Neural progenitor cell (in vitro differentiated cells): Measurements from ENCODE around the gene BCORL1. TPM values are rescaled to one million over a fixed set of nuclear protein-coding genes. Genes with fewer than 3 reads are reported as not detected.

ENCODE experiments used
- DNase-seq: peaks from one replicate; pipeline ENCODE4 v3.0.0-alpha.2; 2016; ENCODE audit warnings: low spot score
- H2AFZ ChIP-seq: fragments of 200-600 bp; sonication (generic); replicated peaks from 2 replicates; pipeline ENCODE4 v1.6.1; 2016; ENCODE audit warnings: antibody characterized with exemption
- H3F3A ChIP-seq: fragments of 200-600 bp; sonication (generic); 2 replicates; pipeline ENCODE4 v1.6.1; 2016; ENCODE audit warnings: antibody characterized with exemption, low read depth
- H3K27ac ChIP-seq: fragments of 200-600 bp; sonication (generic); 2 replicates; pipeline ENCODE4 v1.5.1; 2016; ENCODE audit warnings: mild to moderate bottlenecking
- H3K27me3 ChIP-seq: fragments of 200-600 bp; sonication (generic); 2 replicates; pipeline ENCODE4 v1.6.1; 2016; ENCODE audit warnings: mild to moderate bottlenecking, moderate library complexity
- H3K36me3 ChIP-seq: fragments of 200-600 bp; sonication (generic); 2 replicates; pipeline ENCODE4 v1.5.1; 2016
- H3K4me1 ChIP-seq: fragments of 200-600 bp; sonication (generic); 2 replicates; pipeline ENCODE4 v1.6.1; 2016; ENCODE audit warnings: mixed run types
- H3K4me2 ChIP-seq: fragments of 200-600 bp; sonication (generic); 2 replicates; pipeline ENCODE4 v1.6.1; 2016
- H3K4me3 ChIP-seq: fragments of 200-600 bp; sonication (generic); 2 replicates; pipeline ENCODE4 v1.5.1; 2016
- H3K79me2 ChIP-seq: fragments of 200-600 bp; sonication (generic); 2 replicates; pipeline ENCODE4 v1.6.1; 2016; ENCODE audit warnings: low read depth
- H3K9ac ChIP-seq: fragments of 200-600 bp; sonication (generic); 2 replicates; pipeline ENCODE4 v1.6.1; 2016
- H3K9me3 ChIP-seq: fragments of 200-600 bp; sonication (generic); 2 replicates; pipeline ENCODE4 v1.5.1; 2016; ENCODE audit warnings: low read depth
- H4K20me1 ChIP-seq: fragments of 200-600 bp; sonication (generic); 2 replicates; pipeline ENCODE4 v1.6.1; 2016; ENCODE audit warnings: low read depth
- H3K27ac Mint-ChIP-seq: 3 replicates; pipeline ENCODE4 v1.8.0; 2021; ENCODE audit warnings: mixed read lengths
- H3K27me3 Mint-ChIP-seq: 2 replicates; pipeline ENCODE4 v1.8.0; 2022; ENCODE audit warnings: low read depth, mild to moderate bottlenecking, inconsistent platforms, moderate library complexity, mixed read lengths; ENCODE audit not compliant: insufficient read depth
- H3K36me3 Mint-ChIP-seq: 3 replicates; pipeline ENCODE4 v1.8.0; 2021; ENCODE audit warnings: mixed read lengths
- H3K4me1 Mint-ChIP-seq: 3 replicates; pipeline ENCODE4 v1.8.0; 2021; ENCODE audit warnings: mixed read lengths
- H3K4me3 Mint-ChIP-seq: 3 replicates; pipeline ENCODE4 v1.8.0; 2021; ENCODE audit warnings: mild to moderate bottlenecking, moderate library complexity, mixed read lengths
- H3K9me3 Mint-ChIP-seq: 3 replicates; pipeline ENCODE4 v1.8.0; 2020; ENCODE audit warnings: mixed read lengths
- CTCF ChIP-seq: fragments of 200-600 bp; sonication (generic); IDR thresholded peaks from 2 replicates; pipeline ENCODE4 v1.5.1; 2017; ENCODE audit warnings: antibody characterized with exemption, mild to moderate bottlenecking
- EZH2 ChIP-seq: fragments of 200-600 bp; sonication (generic); IDR thresholded peaks from 2 replicates; pipeline ENCODE4 v1.6.1; 2017; ENCODE audit warnings: antibody characterized with exemption, mild to moderate bottlenecking, moderate library complexity
- EZH2phosphoT487 ChIP-seq: fragments of 200-600 bp; sonication (generic); IDR thresholded peaks from 2 replicates; pipeline ENCODE4 v1.6.1; 2017; ENCODE audit warnings: antibody characterized with exemption
- total RNA-seq: library from RNA; depleted of rRNA; stranded (reverse); fragments of >200 nt; gene quantifications from 2 replicates; pipeline ENCODE4 v1.2.3, GENCODE V29; 2015; ENCODE audit warnings: low replicate concordance

The BCORL1 gene
- total RNA-seq, 1 donor from 2014 or later = 5.1 TPM

GRCh38 chrX:130060122-130061069 is 78.0 kb downstream of the BCORL1 start:
- Histone ChIP-seq H3K79me2 (no peaks in the 10 kb centered on the region), H3K27ac (no peak overlapping the region), H3K27me3 (peaks cover 11% of the 10 kb centered on the region), H3K9ac (no peak overlapping the region), H3K4me1 (no peaks in the 10 kb centered on the region), H3K4me2 (peak overlapping the region; percentile 74), H4K20me1 (peaks cover 10% of the 10 kb centered on the region), H2AFZ (no peak overlapping the region), H3K4me3 (peak overlapping the region; percentile 34), H3K9me3 (no peaks in the 10 kb centered on the region), H3K36me3 (no peaks in the 10 kb centered on the region), H3F3A (peaks cover 13% of the 10 kb centered on the region)
- Mint-ChIP-seq H3K4me1 (peaks cover 12% of the 10 kb centered on the region), H3K4me3 (peak overlapping the region; percentile 83), H3K27me3 (peaks cover 6% of the 10 kb centered on the region), H3K36me3 (peaks cover 10% of the 10 kb centered on the region), H3K9me3 (no peaks in the 10 kb centered on the region), H3K27ac (peak overlapping the region; percentile 90)
- peak; percentile 74 for TF ChIP-seq CTCF
- no peak for TF ChIP-seq EZH2phosphoT487
- DNase-seq = peak; percentile 85

- Mint-ChIP-seq H3K27me3 (peaks cover 2% of the 10 kb centered on the region), H3K36me3 (no peaks in the 10 kb centered on the region), H3K4me3 (no peak overlapping the region), H3K9me3 (no peaks in the 10 kb centered on the region), H3K27ac (no peak overlapping the region), H3K4me1 (peaks cover 3% of the 10 kb centered on the region)
- H3F3A ChIP-seq = no peaks in the 10 kb centered on the region
- no peaks in the 10 kb centered on the region for H3K27me3 ChIP-seq
- H3K27ac ChIP-seq = no peak overlapping the region
- no peaks in the 10 kb centered on the region for H3K79me2 ChIP-seq
- no peaks in the 10 kb centered on the region for H4K20me1 ChIP-seq
- no peaks in the 10 kb centered on the region for H3K9me3 ChIP-seq
- H3K36me3 ChIP-seq = no peaks in the 10 kb centered on the region
- no peak for TF ChIP-seq CTCF
- TF ChIP-seq EZH2phosphoT487 = no peak
- no peak for TF ChIP-seq EZH2
- no peak overlapping the region for H3K9ac ChIP-seq
- DNase-seq = no peak
- H3K4me1 ChIP-seq = no peaks in the 10 kb centered on the region
- no peak overlapping the region for H3K4me3 ChIP-seq
- no peak overlapping the region for H3K4me2 ChIP-seq
- H2AFZ ChIP-seq = no peak overlapping the region
These were observed 84.7 kb downstream of the BCORL1 start for GRCh38 chrX:130066975-130067615.

- Histone ChIP-seq H3K9ac (no peak overlapping the region), H3K9me3 (no peaks in the 10 kb centered on the region), H3K4me3 (no peak overlapping the region), H3K36me3 (no peaks in the 10 kb centered on the region), H2AFZ (no peak overlapping the region), H3K79me2 (no peaks in the 10 kb centered on the region), H4K20me1 (no peaks in the 10 kb centered on the region), H3K27ac (no peak overlapping the region), H3K4me2 (no peak overlapping the region), H3K4me1 (no peaks in the 10 kb centered on the region), H3K27me3 (no peaks in the 10 kb centered on the region), H3F3A (no peaks in the 10 kb centered on the region)
- no peak for TF ChIP-seq CTCF
- no peak for TF ChIP-seq EZH2phosphoT487
- TF ChIP-seq EZH2 = no peak
- Mint-ChIP-seq H3K27me3 (peaks cover 6% of the 10 kb centered on the region), H3K9me3 (peaks cover 2% of the 10 kb centered on the region), H3K27ac (peak overlapping the region; percentile 7), H3K36me3 (peaks cover 2% of the 10 kb centered on the region), H3K4me3 (no peak overlapping the region), H3K4me1 (no peaks in the 10 kb centered on the region)
- DNase-seq = no peak
These were observed 89.3 kb downstream of the BCORL1 start for GRCh38 chrX:130071611-130072344.
